Mononuclear cell (primary cell): Measurements from ENCODE around the gene CACNB3. TPM values are rescaled to one million over a fixed set of nuclear protein-coding genes. Genes with fewer than 3 reads are reported as not detected.
"Not testable (repeated sequence)": the region's sequence is repeated elsewhere in the genome, so short reads cannot be mapped to it uniquely, and the experiment has no call there.

Experiments
- H3K27me3 ChIP-seq: 2 replicates; pipeline ENCODE4 v1.6.0; 2011; ENCODE audit warnings: low read length, control low read depth; ENCODE audit not compliant: insufficient read depth
- H3K4me1 ChIP-seq: 2 replicates; pipeline ENCODE4 v1.5.1; 2011; ENCODE audit warnings: mild to moderate bottlenecking, low read length, control low read depth; ENCODE audit not compliant: insufficient read depth
- H3K4me3 ChIP-seq: 2 replicates; pipeline ENCODE4 v1.5.1; 2011; ENCODE audit warnings: mild to moderate bottlenecking, low read length, moderate library complexity
- H3K9me3 ChIP-seq: 2 replicates; pipeline ENCODE4 v1.5.1; 2011; ENCODE audit warnings: low read depth, mild to moderate bottlenecking, control low read depth, low read length
- total RNA-seq: library from RNA; depleted of rRNA; stranded (reverse); fragments of >200 nt; gene quantifications from one replicate; pipeline ENCODE4 v1.2.3, GENCODE V29; 2012

CACNB3 gene
- total RNA-seq, 1 donor, result 0.63 TPM

GRCh38 chr12:48852734-48853688 lies 34.7 kb downstream of the CACNB3 start:
- H3K4me3 ChIP-seq, result peak overlapping the region; percentile 88
- H3K9me3 ChIP-seq, result no peaks in the 10 kb centered on the region
- no peaks in the 10 kb centered on the region for H3K27me3 ChIP-seq
- H3K4me1 ChIP-seq, result peaks cover 29% of the 10 kb centered on the region

GRCh38 chr12:48854488-48854887 lies 36.2 kb downstream of the CACNB3 start:
- Histone ChIP-seq H3K4me1 (peaks cover 29% of the 10 kb centered on the region), H3K9me3 (no peaks in the 10 kb centered on the region), H3K4me3 (no peak overlapping the region), H3K27me3 (no peaks in the 10 kb centered on the region)

GRCh38 chr12:48854932-48855331 lies 36.6 kb downstream of the CACNB3 start:
- not testable (repeated sequence) for H3K4me3 ChIP-seq, H3K27me3 ChIP-seq, H3K9me3 ChIP-seq
- peaks cover 25% of the 10 kb centered on the region for H3K4me1 ChIP-seq

- no peaks in the 10 kb centered on the region for H3K27me3 ChIP-seq
- H3K4me1 ChIP-seq, result peaks cover 10% of the 10 kb centered on the region
- H3K4me3 ChIP-seq, result no peak overlapping the region
- no peaks in the 10 kb centered on the region for H3K9me3 ChIP-seq
Measured at GRCh38 chr12:48856379-48856778, 38.1 kb downstream of the CACNB3 start.

- no peaks in the 10 kb centered on the region for H3K27me3 ChIP-seq
- H3K4me1 ChIP-seq, result peaks cover 6% of the 10 kb centered on the region
Measured at GRCh38 chr12:48857278-48857994, 39.1 kb downstream of the CACNB3 start.

GRCh38 chr12:48858043-48858442 lies 39.7 kb downstream of the CACNB3 start:
- Histone ChIP-seq H3K9me3 (no peaks in the 10 kb centered on the region), H3K27me3 (no peaks in the 10 kb centered on the region), H3K4me3 (no peak overlapping the region), H3K4me1 (peaks cover under 1% of the 10 kb centered on the region)

More at GRCh38 chr12:48857278-48857994, 39.1 kb downstream of the CACNB3 start:
- Histone ChIP-seq H3K9me3 (no peaks in the 10 kb centered on the region), H3K4me3 (no peak overlapping the region)

GRCh38 chr12:48859607-48860006 lies 41.3 kb downstream of the CACNB3 start:
- H3K4me1 ChIP-seq, result peaks cover 8% of the 10 kb centered on the region
- no peak overlapping the region for H3K4me3 ChIP-seq
- H3K27me3 ChIP-seq, result peaks cover 11% of the 10 kb centered on the region
- H3K9me3 ChIP-seq, result no peaks in the 10 kb centered on the region

- H3K4me3 ChIP-seq, H3K9me3 ChIP-seq: not testable (repeated sequence)
- peaks cover 11% of the 10 kb centered on the region for H3K27me3 ChIP-seq
- H3K4me1 ChIP-seq, result peaks cover 14% of the 10 kb centered on the region
Measured at GRCh38 chr12:48860236-48860635, 41.9 kb downstream of the CACNB3 start.

- H3K4me3 ChIP-seq, result no peak overlapping the region
- H3K27me3 ChIP-seq, result peaks cover 11% of the 10 kb centered on the region
- no peaks in the 10 kb centered on the region for H3K9me3 ChIP-seq
- peaks cover 20% of the 10 kb centered on the region for H3K4me1 ChIP-seq
Measured at GRCh38 chr12:48861111-48861510, 42.8 kb downstream of the CACNB3 start.

- H3K27me3 ChIP-seq, result peaks cover 11% of the 10 kb centered on the region
- H3K4me3 ChIP-seq, result no peak overlapping the region
- H3K9me3 ChIP-seq, result no peaks in the 10 kb centered on the region
- H3K4me1 ChIP-seq, result peaks cover 22% of the 10 kb centered on the region
Measured at GRCh38 chr12:48862760-48863159, 44.5 kb downstream of the CACNB3 start.

- Histone ChIP-seq H3K4me3 (no peak overlapping the region), H3K4me1 (peaks cover 22% of the 10 kb centered on the region), H3K27me3 (peaks cover 11% of the 10 kb centered on the region), H3K9me3 (no peaks in the 10 kb centered on the region)
Measured at GRCh38 chr12:48863291-48863690, 45.0 kb downstream of the CACNB3 start.

GRCh38 chr12:48865281-48866051 lies 47.2 kb downstream of the CACNB3 start, which contains the start of gene RND1:
RND1 (minus strand) TSS chr12:48865870; CDS start chr12:48865767, 103 bp downstream.
- H3K9me3 ChIP-seq, result no peaks in the 10 kb centered on the region
- H3K27me3 ChIP-seq, result peaks cover 11% of the 10 kb centered on the region
- peak within 1 kb of the TSS; percentile 42 for H3K4me3 ChIP-seq
- H3K4me1 ChIP-seq, result peaks cover 22% of the 10 kb centered on the region

GRCh38 chr12:48866052-48866711 lies 47.9 kb downstream of the CACNB3 start:
- H3K9me3 ChIP-seq, result no peaks in the 10 kb centered on the region
- peak overlapping the region; percentile 42 for H3K4me3 ChIP-seq
- H3K27me3 ChIP-seq, result peaks cover 11% of the 10 kb centered on the region
- peaks cover 22% of the 10 kb centered on the region for H3K4me1 ChIP-seq

GRCh38 chr12:48868451-48868850 lies 50.2 kb downstream of the CACNB3 start:
- no peaks in the 10 kb centered on the region for H3K9me3 ChIP-seq
- peaks cover 10% of the 10 kb centered on the region for H3K27me3 ChIP-seq

More at GRCh38 chr12:48868451-48868850, 50.2 kb downstream of the CACNB3 start:
- H3K4me3 ChIP-seq, result no peak overlapping the region
- peaks cover 22% of the 10 kb centered on the region for H3K4me1 ChIP-seq
